Measurements from ENCODE around the gene RBM38.

The RBM38 gene

GRCh38 chr20:57449398-57450354 lies 58.5 kb downstream of the RBM38 start:
- H3K4me1 ChIP-seq (ENCODE audit: insufficient read depth, poor library complexity, severe bottlenecking): no peaks in the 10 kb centered on the region
- no peaks in the 10 kb centered on the region for H3K9me3 ChIP-seq (ENCODE audit: severe bottlenecking)
- no peak overlapping the region for H3K4me3 ChIP-seq (ENCODE audit: severe bottlenecking)
- H3K27ac ChIP-seq (ENCODE audit: poor library complexity, severe bottlenecking): no peak overlapping the region
- 0 out of 3 replicates have a peak, but pooled peaks have one; percentile 7 for ATAC-seq (ENCODE audit: low read depth)
- no peaks in the 10 kb centered on the region for H3K36me3 ChIP-seq (ENCODE audit: low read depth)
- TF ChIP-seq CTCF (IDR thresholded peaks at IDR 0.05; ENCODE audit: poor library complexity, severe bottlenecking): no peak
- DNase-seq (ENCODE audit: low spot score): peak; percentile 66
- peaks cover 24% of the 10 kb centered on the region for H3K27me3 ChIP-seq (ENCODE audit: insufficient read depth, poor library complexity, severe bottlenecking)

DNA sequence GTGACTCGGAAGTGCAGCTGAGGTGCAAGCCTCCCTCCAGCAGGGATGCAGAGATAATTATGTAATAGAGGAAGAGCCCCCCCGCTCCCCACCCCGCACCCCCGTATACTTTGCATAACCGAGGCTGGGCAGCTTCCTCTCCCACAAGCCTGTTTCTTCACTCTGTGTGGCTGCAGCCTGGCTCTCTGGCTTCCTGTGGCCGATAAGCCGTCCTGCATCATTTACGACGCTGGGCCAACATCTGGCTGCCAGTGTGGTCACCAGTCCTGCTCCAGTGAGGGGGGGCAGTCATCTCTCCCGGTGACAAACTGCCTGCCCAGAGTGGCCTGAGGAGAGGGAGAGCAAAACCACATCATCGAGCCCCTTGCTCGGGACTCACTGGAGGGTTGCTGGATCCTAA lies 59.2 kb downstream of the RBM38 start:
- H3K4me1 ChIP-seq (ENCODE audit: insufficient read depth, poor library complexity, severe bottlenecking): no peaks in the 10 kb centered on the region
- H3K36me3 ChIP-seq (ENCODE audit: low read depth): no peaks in the 10 kb centered on the region
- no peak overlapping the region for H3K4me3 ChIP-seq (ENCODE audit: severe bottlenecking)
- no peaks in the 10 kb centered on the region for H3K9me3 ChIP-seq (ENCODE audit: severe bottlenecking)
- ATAC-seq (ENCODE audit: low read depth) (no peak), DNase-seq (ENCODE audit: low spot score) (peak; percentile 77)
- H3K27ac ChIP-seq (ENCODE audit: poor library complexity, severe bottlenecking): no peak overlapping the region
- no peak for TF ChIP-seq CTCF (IDR thresholded peaks at IDR 0.05; ENCODE audit: poor library complexity, severe bottlenecking)
- peaks cover 24% of the 10 kb centered on the region for H3K27me3 ChIP-seq (ENCODE audit: insufficient read depth, poor library complexity, severe bottlenecking)

- peaks cover 24% of the 10 kb centered on the region for H3K27me3 ChIP-seq (ENCODE audit: insufficient read depth, poor library complexity, severe bottlenecking)
Measured at GRCh38 chr20:57450931-57451330, 59.7 kb downstream of the RBM38 start.

GRCh38 chr20:57451431-57451794 lies 60.2 kb downstream of the RBM38 start:
- TF ChIP-seq CTCF (IDR thresholded peaks at IDR 0.05; ENCODE audit: poor library complexity, severe bottlenecking): no peak
- DNase-seq (ENCODE audit: low spot score) (no peak), ATAC-seq (ENCODE audit: low read depth) (no peak)

More at GRCh38 chr20:57450931-57451330, 59.7 kb downstream of the RBM38 start:
- ATAC-seq (ENCODE audit: low read depth) (no peak), DNase-seq (ENCODE audit: low spot score) (peak; percentile 85)
- Histone ChIP-seq H3K4me1 (ENCODE audit: insufficient read depth, poor library complexity, severe bottlenecking) (no peaks in the 10 kb centered on the region), H3K36me3 (ENCODE audit: low read depth) (no peaks in the 10 kb centered on the region), H3K27ac (ENCODE audit: poor library complexity, severe bottlenecking) (no peak overlapping the region), H3K4me3 (ENCODE audit: severe bottlenecking) (no peak overlapping the region), H3K9me3 (ENCODE audit: severe bottlenecking) (no peaks in the 10 kb centered on the region)
- no peak for TF ChIP-seq CTCF (IDR thresholded peaks at IDR 0.05; ENCODE audit: poor library complexity, severe bottlenecking)

More at GRCh38 chr20:57451431-57451794, 60.2 kb downstream of the RBM38 start:
- peaks cover 22% of the 10 kb centered on the region for H3K27me3 ChIP-seq (ENCODE audit: insufficient read depth, poor library complexity, severe bottlenecking)
- no peaks in the 10 kb centered on the region for H3K9me3 ChIP-seq (ENCODE audit: severe bottlenecking)
- no peaks in the 10 kb centered on the region for H3K36me3 ChIP-seq (ENCODE audit: low read depth)
- no peak overlapping the region for H3K27ac ChIP-seq (ENCODE audit: poor library complexity, severe bottlenecking)
- no peaks in the 10 kb centered on the region for H3K4me1 ChIP-seq (ENCODE audit: insufficient read depth, poor library complexity, severe bottlenecking)
- H3K4me3 ChIP-seq (ENCODE audit: severe bottlenecking): no peak overlapping the region
